GM19351 (cell line): ENCODE results near the gene HEXIM1.

Source experiments
- ATAC-seq: cut with Tn5 transposase; IDR thresholded peaks from one replicate; pipeline ENCODE4 v1.9.1; 2021; ENCODE audit warnings: mild to moderate bottlenecking, moderate library complexity; ENCODE audit not compliant: unreplicated experiment

HEXIM1 gene

GRCh38 chr17:45128989-45129388 lies 19.3 kb upstream of the HEXIM1 start:
- no peak for ATAC-seq

GRCh38 chr17:45129426-45129939 lies 18.8 kb upstream of the HEXIM1 start:
- ATAC-seq = no peak

- ATAC-seq = no peak
Observed at GRCh38 chr17:45129940-45130680, 18.2 kb upstream of the HEXIM1 start.

- ATAC-seq = no peak
Observed at GRCh38 chr17:45130681-45131615, 17.3 kb upstream of the HEXIM1 start.

GRCh38 chr17:45131616-45132319 lies 16.5 kb upstream of the HEXIM1 start:
- no peak for ATAC-seq

- no peak for ATAC-seq
Observed at GRCh38 chr17:45132320-45132571, 16.0 kb upstream of the HEXIM1 start, which contains the start of gene PLCD3. Gene PLCD3, minus strand, starts transcription at chr17:45132515. Its CDS starts 105 bp downstream, at chr17:45132410.

- peak; percentile 42 for ATAC-seq
Observed at GRCh38 chr17:45132572-45133463, 15.5 kb upstream of the HEXIM1 start.

GRCh38 chr17:45135192-45135977 lies 12.9 kb upstream of the HEXIM1 start, which contains the start of gene ACBD4:
Gene ACBD4, plus strand, starts transcription at chr17:45135687. Its CDS starts 458 bp downstream, at chr17:45136145.
- ATAC-seq = peak; percentile 81

GRCh38 chr17:45135978-45136791 lies 12.1 kb upstream of the HEXIM1 start:
- no peak for ATAC-seq

- no peak for ATAC-seq
Observed at GRCh38 chr17:45136846-45137560, 11.3 kb upstream of the HEXIM1 start.

- no peak for ATAC-seq
Observed at GRCh38 chr17:45137561-45138305, 10.5 kb upstream of the HEXIM1 start.

- no peak for ATAC-seq
Observed at GRCh38 chr17:45138911-45139532, 9.3 kb upstream of the HEXIM1 start.

GRCh38 chr17:45139533-45139920 lies 8.7 kb upstream of the HEXIM1 start:
- ATAC-seq = no peak

- ATAC-seq = no peak
Observed at GRCh38 chr17:45143094-45143670, 5.1 kb upstream of the HEXIM1 start.

GRCh38 chr17:45143767-45144198 lies 4.5 kb upstream of the HEXIM1 start:
- no peak for ATAC-seq
